CD14-positive monocyte (primary cell): ENCODE measurements around the gene FAM111B. TPM values are rescaled to one million over a fixed set of nuclear protein-coding genes. Genes with fewer than 3 reads are reported as not detected.

ENCODE experiments used
- DNase-seq, 3 donors: peaks; one replicate each; pipeline ENCODE4 v3.0.0-alpha.2; 2011 to 2022
- H2AFZ ChIP-seq: 2 replicates; pipeline ENCODE4 v1.6.0; 2012; ENCODE audit warnings: mild to moderate bottlenecking, low read depth, low read length, inconsistent platforms; ENCODE audit not compliant: insufficient read depth, poor library complexity, severe bottlenecking
- H3K27ac ChIP-seq, 2 donors: 1 replicate in 1 of 2; 2 replicates in 1 of 2; pipeline ENCODE4 v1.5.1; 2012 to 2013; ENCODE audit warnings: low read length in 2 of 2, control low read depth in 1 of 2, inconsistent platforms in 1 of 2, low read depth in 1 of 2, mild to moderate bottlenecking in 1 of 2
- H3K27me3 ChIP-seq, 2 donors: one replicate each; pipeline versions ENCODE4 v1.6.0 to v1.6.1; 2011 to 2013; ENCODE audit warnings: low read length in 2 of 2; ENCODE audit not compliant: control insufficient read depth in 2 of 2, insufficient read depth in 2 of 2
- H3K36me3 ChIP-seq, 2 donors: replicated peaks in 1 of 2; 1 replicate in 1 of 2; 2 replicates in 1 of 2; pipeline versions ENCODE4 v1.5.1 to v1.6.1; 2012 to 2013; ENCODE audit warnings: low read length in 2 of 2, control low read depth in 1 of 2, inconsistent platforms in 1 of 2, mild to moderate bottlenecking in 1 of 2; ENCODE audit not compliant: insufficient read depth in 2 of 2, control insufficient read depth in 1 of 2
- H3K4me1 ChIP-seq, 2 donors: 1 replicate in 1 of 2; 2 replicates in 1 of 2; pipeline versions ENCODE4 v1.5.1 to v1.6.1; 2012 to 2013; ENCODE audit warnings: low read length in 2 of 2, control low read depth in 1 of 2, inconsistent platforms in 1 of 2, mild to moderate bottlenecking in 1 of 2, moderate library complexity in 1 of 2; ENCODE audit not compliant: insufficient read depth in 2 of 2, control insufficient read depth in 1 of 2
- H3K4me2 ChIP-seq: replicated peaks from 2 replicates; pipeline ENCODE3; 2012; ENCODE audit warnings: low read length, moderate library complexity, mild to moderate bottlenecking; ENCODE audit not compliant: poor library complexity, severe bottlenecking; ENCODE audit errors: extremely low read depth
- H3K4me3 ChIP-seq, 3 experiments: fragments of 200-600 bp in 1 of 3; sonication (generic) in 1 of 3; replicated peaks in 1 of 3; 1 replicate in 2 of 3; 2 replicates in 1 of 3; pipeline ENCODE4 v1.5.1; 2011 to 2013; ENCODE audit warnings: low read length in 3 of 3, mild to moderate bottlenecking in 3 of 3, control low read depth in 2 of 3, low read depth in 2 of 3, inconsistent platforms in 1 of 3, moderate library complexity in 1 of 3
- H3K79me2 ChIP-seq: 2 replicates; pipeline ENCODE4 v1.6.0; 2012; ENCODE audit warnings: mild to moderate bottlenecking, control low read depth, inconsistent platforms, low read length, moderate library complexity; ENCODE audit not compliant: insufficient read depth
- H3K9ac ChIP-seq: 2 replicates; pipeline ENCODE4 v1.6.0; 2017; ENCODE audit warnings: low read length, mild to moderate bottlenecking; ENCODE audit not compliant: insufficient read depth, poor library complexity, severe bottlenecking
- H3K9me3 ChIP-seq, 2 donors: replicated peaks in 1 of 2; 1 replicate in 1 of 2; 2 replicates in 1 of 2; pipeline versions ENCODE4 v1.5.1 to v1.6.1; 2012 to 2013; ENCODE audit warnings: low read length in 2 of 2, control low read depth in 1 of 2; ENCODE audit not compliant: control insufficient read depth in 1 of 2, insufficient read depth in 1 of 2
- H4K20me1 ChIP-seq: 2 replicates; pipeline ENCODE4 v1.6.0; 2012; ENCODE audit warnings: mild to moderate bottlenecking, low read length, control low read depth, moderate library complexity; ENCODE audit not compliant: insufficient read depth
- H3K27ac Mint-ChIP-seq, 7 donors: one replicate each; pipeline ENCODE4 v1.8.0; 2020; ENCODE audit warnings: mild to moderate bottlenecking in 7 of 7, mixed read lengths in 7 of 7, moderate library complexity in 6 of 7, inconsistent platforms in 2 of 7
- H3K27me3 Mint-ChIP-seq, 3 donors: one replicate each; pipeline ENCODE4 v1.8.0; 2021 to 2022; ENCODE audit warnings: low read depth in 3 of 3, mild to moderate bottlenecking in 3 of 3, mixed read lengths in 3 of 3, moderate library complexity in 3 of 3, inconsistent platforms in 1 of 3
- H3K36me3 Mint-ChIP-seq, 2 donors: one replicate each; pipeline ENCODE4 v1.8.0; 2020; ENCODE audit warnings: mixed read lengths in 2 of 2, inconsistent platforms in 1 of 2, mild to moderate bottlenecking in 1 of 2
- H3K4me1 Mint-ChIP-seq: one replicate; pipeline ENCODE4 v1.8.0; 2020; ENCODE audit warnings: mild to moderate bottlenecking, mixed read lengths
- H3K4me3 Mint-ChIP-seq, 2 donors: one replicate each; pipeline ENCODE4 v1.8.0; 2020; ENCODE audit warnings: mild to moderate bottlenecking in 2 of 2, mixed read lengths in 2 of 2, moderate library complexity in 1 of 2
- H3K9me3 Mint-ChIP-seq, 7 donors: one replicate each; pipeline ENCODE4 v1.8.0; 2020 to 2022; ENCODE audit warnings: mixed read lengths in 7 of 7, mild to moderate bottlenecking in 6 of 7, moderate library complexity in 6 of 7, inconsistent platforms in 2 of 7
- CTCF ChIP-seq: fragments of 200-600 bp; IDR thresholded peaks from one replicate; pipeline ENCODE4 v1.8.0; 2022; ENCODE audit warnings: antibody characterized with exemption, mild to moderate bottlenecking
- WGBS: methylation state at CpG from one replicate; pipeline ENCODE4 v1.1.5; 2013; ENCODE audit warnings: missing lambda C conversion rate; ENCODE audit not compliant: insufficient coverage; 5-methylcytosine and 5-hydroxymethylcytosine counted together
- intact Hi-C, 2 donors: fragments of 100-400 bp; cut with micrococcal nuclease; formaldehyde crosslinking; loops; one replicate each; pipeline versions ENCODE4 v1.15.0 to v1.15.1; 2023
- polyA plus RNA-seq, 3 donors: library from polyadenylated mRNA; depleted of rRNA in 1 of 3; unstranded in 2 of 3; stranded (reverse) in 1 of 3; fragments of 300-500 nt in 2 of 3; fragments of >200 nt in 1 of 3; fragmentation: Illumina TruSeq in 2 of 3; gene quantifications; 1 replicate in 2 of 3; 2 replicates in 1 of 3; pipeline ENCODE4 v1.2.3, GENCODE V29; 2012 to 2021

The FAM111B gene
- polyA plus RNA-seq, 3 donors: 0.09 TPM; not detected in 2

- Mint-ChIP-seq H3K4me1 (peaks cover 36% of the 10 kb centered on the region), H3K36me3 (peaks cover 17 to 36% of the 10 kb centered on the region in 2 donors), H3K27me3 (peaks cover 0 to 1% (median 0%) of the 10 kb centered on the region in 3 donors), H3K4me3 (no peak overlapping the region), H3K9me3 (no peaks in the 10 kb centered on the region), H3K27ac (peak overlapping the region in 3 of 7 donors; percentile 2 to 50 (median 24))
- Histone ChIP-seq H3K36me3 (peaks cover 15 to 39% of the 10 kb centered on the region in 2 donors), H3K4me2 (no peak overlapping the region), H3K79me2 (peaks cover 55% of the 10 kb centered on the region), H3K9ac (no peak overlapping the region), H2AFZ (no peak overlapping the region), H3K4me3 (no peak overlapping the region), H4K20me1 (no peaks in the 10 kb centered on the region), H3K4me1 (peaks cover 20 to 31% of the 10 kb centered on the region in 2 donors), H3K27me3 (no peaks in the 10 kb centered on the region), H3K9me3 (no peaks in the 10 kb centered on the region), H3K27ac (no peak overlapping the region)
- intact Hi-C loops: loop anchor here (5.0 to 10.0 kb wide), 2 partner anchors 57 to 200 kb away; no protein-coding TSS in a partner anchor
- no peak for TF ChIP-seq CTCF
- WGBS: 94% methylated on average over 2 of the region's 5 CpGs
- no peak for DNase-seq
Observed at GRCh38 chr11:59154610-59155009, 47.6 kb downstream of the FAM111B start.

- intact Hi-C loops: loop anchor here (5.0 to 10.0 kb wide), 2 partner anchors 60 to 203 kb away; no protein-coding TSS in a partner anchor
- Mint-ChIP-seq H3K27ac (peak overlapping the region in 4 of 7 donors; percentile 35 to 71 (median 47)), H3K4me3 (no peak overlapping the region), H3K27me3 (no peaks in the 10 kb centered on the region), H3K36me3 (peaks cover 3 to 15% of the 10 kb centered on the region in 2 donors), H3K9me3 (peaks cover 0 to 2% (median 0%) of the 10 kb centered on the region in 7 donors), H3K4me1 (peaks cover 23% of the 10 kb centered on the region)
- no peaks in the 10 kb centered on the region for H4K20me1 ChIP-seq
- peak overlapping the region in 1 of 2 donors; percentile 51 for H3K27ac ChIP-seq
- peaks cover 27% of the 10 kb centered on the region for H3K79me2 ChIP-seq
- H3K9ac ChIP-seq: no peak overlapping the region
- no peaks in the 10 kb centered on the region for H3K27me3 ChIP-seq
- DNase-seq: peak in 1 of 3 donors; percentile 37
- 0% methylated on average over 1 of the region's 3 CpGs for WGBS
- H3K4me1 ChIP-seq: peaks cover 14 to 24% of the 10 kb centered on the region in 2 donors
- H3K9me3 ChIP-seq: no peaks in the 10 kb centered on the region
- no peak overlapping the region for H3K4me2 ChIP-seq
- H2AFZ ChIP-seq: peak overlapping the region; percentile 77
- no peak overlapping the region for H3K4me3 ChIP-seq
- TF ChIP-seq CTCF: no peak
- peaks cover 0 to 14% of the 10 kb centered on the region in 2 donors for H3K36me3 ChIP-seq
Observed at GRCh38 chr11:59157433-59157832, 50.4 kb downstream of the FAM111B start.
